IPS-NIHi7 (cell line): ENCODE data around the gene LYPLA2.

ENCODE experiments used
- DNase-seq: peaks from one replicate; pipeline ENCODE4 v3.0.0; 2012; ENCODE audit warnings: mixed read lengths; ENCODE audit errors: extremely low spot score

The LYPLA2 gene

DNA sequence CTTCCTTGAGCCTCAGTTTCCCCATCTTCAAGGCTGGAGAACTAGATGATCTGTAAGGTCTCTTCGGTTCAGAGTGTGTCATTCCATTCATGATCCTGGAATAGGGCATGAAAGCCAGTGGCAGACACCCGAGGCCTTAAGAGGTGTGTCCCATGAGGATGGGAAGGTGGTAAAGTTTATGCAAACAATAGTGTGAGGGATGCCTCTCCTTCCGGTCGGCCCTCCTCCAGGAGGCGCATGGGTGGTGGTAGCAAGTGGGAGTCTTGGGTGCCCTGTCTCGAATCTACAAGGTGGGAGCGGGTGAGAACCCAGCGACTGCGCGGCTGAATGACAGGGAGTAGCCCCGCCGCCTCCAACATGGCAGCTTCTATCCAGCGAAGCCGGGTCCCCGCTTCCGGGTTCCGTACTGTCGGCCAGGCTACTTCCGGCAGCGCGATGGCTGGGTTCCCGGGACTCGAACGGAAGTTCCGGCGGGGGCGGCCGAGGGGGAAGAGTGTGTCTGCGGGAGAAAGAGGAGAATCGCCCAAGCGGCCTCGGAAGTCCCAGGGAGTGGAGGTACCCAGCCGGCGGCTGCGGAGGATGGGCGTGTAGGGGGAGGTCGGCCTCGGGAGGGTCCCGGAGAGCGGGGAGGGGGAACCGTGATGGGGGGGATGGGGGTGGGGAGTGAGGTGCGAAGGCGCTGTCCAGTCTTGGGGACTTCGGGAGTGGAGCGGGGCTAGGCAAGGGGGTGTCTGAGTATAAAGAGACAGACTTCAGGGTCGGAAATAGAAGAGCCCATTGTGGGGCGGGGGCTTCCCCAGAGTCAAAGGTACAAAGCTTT is at the start of gene LYPLA2:
Gene LYPLA2, plus strand, starts transcription at position 450 of the 820 bp plus-strand sequence. CDS start 1,538 bp downstream, outside the sequence.
- peak; percentile 89 for DNase-seq

GRCh38 chr1:23741609-23742008 is 49.3 kb upstream of the LYPLA2 start:
- DNase-seq = no peak

GRCh38 chr1:23742670-23743286 is 48.2 kb upstream of the LYPLA2 start:
- DNase-seq = peak; percentile 77

- peak; percentile 97 for DNase-seq
Observed at GRCh38 chr1:23743287-23744152, 47.4 kb upstream of the LYPLA2 start, which contains the start of gene ELOA. Gene ELOA (plus strand): TSS chr1:23743471. CDS start chr1:23743504, 33 bp downstream.

- DNase-seq = peak; percentile 38
Observed at GRCh38 chr1:23745515-23745914, 45.4 kb upstream of the LYPLA2 start.

GRCh38 chr1:23748016-23748415 is 42.9 kb upstream of the LYPLA2 start:
- DNase-seq = no peak

DNA sequence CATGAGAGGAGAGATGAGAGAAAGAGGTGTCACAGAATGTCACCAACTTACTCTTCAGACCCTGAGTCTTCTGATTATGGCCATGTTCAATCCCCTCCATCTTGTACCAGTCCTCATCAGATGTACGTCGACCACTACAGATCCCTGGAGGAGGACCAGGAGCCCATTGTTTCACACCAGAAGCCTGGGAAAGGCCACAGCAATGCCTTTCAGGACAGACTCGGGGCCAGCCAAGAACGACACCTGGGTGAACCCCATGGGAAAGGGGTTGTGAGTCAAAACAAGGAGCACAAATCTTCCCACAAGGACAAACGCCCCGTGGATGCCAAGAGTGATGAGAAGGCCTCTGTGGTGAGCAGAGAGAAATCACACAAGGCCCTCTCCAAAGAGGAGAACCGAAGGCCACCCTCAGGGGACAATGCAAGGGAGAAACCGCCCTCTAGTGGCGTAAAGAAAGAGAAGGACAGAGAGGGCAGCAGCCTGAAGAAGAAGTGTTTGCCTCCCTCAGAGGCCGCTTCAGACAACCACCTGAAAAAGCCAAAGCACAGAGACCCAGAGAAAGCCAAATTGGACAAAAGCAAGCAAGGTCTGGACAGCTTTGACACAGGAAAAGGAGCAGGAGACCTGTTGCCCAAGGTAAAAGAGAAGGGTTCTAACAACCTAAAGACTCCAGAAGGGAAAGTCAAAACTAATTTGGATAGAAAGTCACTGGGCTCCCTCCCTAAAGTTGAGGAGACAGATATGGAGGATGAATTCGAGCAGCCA is 39.7 kb upstream of the LYPLA2 start:
- DNase-seq = peak; percentile 83

GRCh38 chr1:23751815-23752200 is 39.1 kb upstream of the LYPLA2 start:
- no peak for DNase-seq

DNA sequence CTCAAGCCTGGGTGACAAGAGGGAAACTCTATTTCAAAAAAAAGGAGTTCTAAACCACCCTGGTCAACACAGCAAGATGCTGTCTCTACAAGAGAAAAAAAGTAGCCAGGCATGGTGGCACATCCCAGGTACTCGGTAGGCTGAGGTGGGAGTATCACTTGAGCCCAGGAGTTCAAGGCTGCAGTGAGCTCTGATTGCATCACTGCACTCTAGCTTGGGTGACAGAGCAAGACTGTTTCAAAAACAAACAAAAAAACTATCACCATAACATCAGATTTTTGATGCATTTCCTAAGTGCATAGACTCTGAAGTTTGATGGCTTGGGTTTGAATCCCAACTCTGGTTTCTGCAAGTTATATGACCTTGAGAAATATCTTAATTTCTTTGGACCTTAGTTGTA is 38.0 kb upstream of the LYPLA2 start:
- DNase-seq = no peak

- no peak for DNase-seq
Observed at GRCh38 chr1:23756676-23757075, 34.3 kb upstream of the LYPLA2 start.

DNA sequence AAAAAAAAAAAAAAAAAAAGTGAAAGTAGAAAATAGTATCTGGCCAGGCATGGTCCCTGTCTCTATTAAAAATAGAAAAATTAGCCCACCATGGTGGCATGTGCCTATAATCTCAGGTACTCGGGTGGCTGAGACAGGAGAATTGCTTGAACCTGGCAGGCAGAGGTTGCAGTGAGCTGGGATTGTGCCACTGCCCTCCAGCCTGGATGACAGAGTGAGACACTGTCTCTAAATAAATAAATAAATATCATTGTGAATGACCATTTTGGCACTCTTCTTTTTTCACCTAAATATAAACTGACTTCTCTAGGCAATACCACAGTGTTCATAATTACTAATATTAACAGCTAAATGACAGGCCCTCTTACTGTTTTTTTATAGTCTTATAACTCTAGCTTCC is 33.1 kb upstream of the LYPLA2 start:
- DNase-seq = no peak

- no peak for DNase-seq
Observed at GRCh38 chr1:23759277-23759676, 31.7 kb upstream of the LYPLA2 start.

GRCh38 chr1:23763041-23763577 is 27.8 kb upstream of the LYPLA2 start:
- no peak for DNase-seq

DNA sequence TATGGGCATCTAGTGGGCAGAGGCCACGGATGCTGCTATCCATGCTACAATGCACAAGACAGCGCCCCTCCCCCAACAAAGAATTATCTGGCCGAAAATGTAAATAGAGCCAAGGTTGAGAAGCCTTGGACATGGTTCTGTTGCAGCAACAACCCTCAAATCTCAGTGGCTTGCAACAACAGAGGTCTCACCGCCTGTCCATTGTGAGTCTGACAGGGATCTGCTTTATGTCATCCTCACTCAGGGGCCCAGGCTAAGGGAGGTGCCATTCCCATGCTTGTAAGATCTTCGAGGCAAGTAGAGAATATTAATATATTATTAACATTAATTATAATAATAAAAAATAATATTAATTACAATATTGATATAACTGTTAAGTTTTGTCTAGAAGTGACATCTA is 22.2 kb upstream of the LYPLA2 start:
- no peak for DNase-seq

DNA sequence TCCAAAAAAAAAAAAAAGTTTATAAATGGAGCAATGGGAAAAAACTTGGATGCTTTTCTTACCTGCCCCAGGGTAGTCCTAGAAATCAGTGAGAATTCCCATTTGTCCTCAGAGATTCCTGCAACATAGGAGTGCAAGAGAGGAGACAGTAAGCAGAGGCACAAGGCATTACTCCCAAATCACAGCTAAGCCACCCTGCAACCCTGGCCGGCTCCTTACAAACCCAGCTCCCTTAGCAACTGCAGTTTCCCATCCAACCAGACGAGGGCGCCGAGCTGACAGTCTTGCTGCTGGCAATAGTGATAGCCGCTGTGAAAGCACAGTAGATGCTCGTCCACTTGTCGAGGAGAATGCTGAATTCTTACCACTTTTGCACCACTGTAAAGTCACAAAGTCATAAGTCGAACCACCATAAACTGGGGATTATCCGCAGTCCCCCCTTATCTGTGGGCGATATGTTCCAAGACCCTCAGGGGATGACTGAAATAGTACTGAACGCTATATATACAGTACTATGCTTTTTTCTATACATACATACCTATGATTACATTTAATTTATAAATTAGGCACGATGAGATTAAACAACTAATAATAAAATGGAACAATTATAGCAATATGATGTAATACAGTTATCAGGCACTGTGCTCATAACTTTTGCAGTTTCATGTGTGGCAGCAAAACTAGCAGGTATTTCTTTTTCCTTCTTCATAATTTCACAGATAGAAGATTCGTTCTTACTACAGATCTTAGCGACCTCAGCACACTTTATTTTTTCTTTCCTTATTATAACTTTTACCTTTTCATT is 18.7 kb upstream of the LYPLA2 start:
- DNase-seq = peak; percentile 81

- DNase-seq = no peak
Observed at GRCh38 chr1:23772854-23773242, 18.1 kb upstream of the LYPLA2 start.

- DNase-seq = no peak
Observed at GRCh38 chr1:23774174-23774880, 16.6 kb upstream of the LYPLA2 start.

DNA sequence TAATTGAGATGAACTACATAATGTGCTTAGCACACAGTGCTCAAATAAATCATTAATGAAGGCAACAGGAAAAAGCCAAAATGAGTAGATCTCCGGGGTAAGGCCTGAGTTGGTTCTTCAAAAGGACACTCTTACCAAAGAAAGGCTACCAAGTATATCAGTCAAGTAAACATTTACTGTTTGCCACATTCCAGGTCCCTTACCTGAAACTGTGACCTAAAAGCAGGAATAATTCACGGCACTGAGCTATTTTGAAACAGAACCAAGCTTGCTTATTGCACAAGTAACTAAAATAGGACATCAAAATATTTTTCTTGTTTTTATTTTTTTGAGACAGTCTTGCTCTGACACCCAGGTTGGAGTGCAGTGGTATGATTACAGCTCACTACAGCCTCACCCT is 14.7 kb upstream of the LYPLA2 start:
- DNase-seq = no peak

- peak; percentile 96 for DNase-seq
Observed at GRCh38 chr1:23777979-23778814, 12.7 kb upstream of the LYPLA2 start, which contains the start of gene PITHD1. Gene PITHD1 (plus strand): TSS chr1:23778418. CDS start chr1:23778516, 98 bp downstream.
